C4-2B (cell line): ENCODE results near the gene CAMTA1.

Experiments
- ZFX ChIP-seq: fragments of 450-650 bp; IDR thresholded peaks from 2 replicates; pipeline ENCODE4 v1.6.1; 2017
- TF ChIP-seq, protein P1 (sequence below): fragments of 450-650 bp; conservative IDR thresholded peaks from 2 replicates; pipeline ENCODE4 v1.5.1; 2017; ENCODE audit warnings: mild to moderate bottlenecking

DNA sequence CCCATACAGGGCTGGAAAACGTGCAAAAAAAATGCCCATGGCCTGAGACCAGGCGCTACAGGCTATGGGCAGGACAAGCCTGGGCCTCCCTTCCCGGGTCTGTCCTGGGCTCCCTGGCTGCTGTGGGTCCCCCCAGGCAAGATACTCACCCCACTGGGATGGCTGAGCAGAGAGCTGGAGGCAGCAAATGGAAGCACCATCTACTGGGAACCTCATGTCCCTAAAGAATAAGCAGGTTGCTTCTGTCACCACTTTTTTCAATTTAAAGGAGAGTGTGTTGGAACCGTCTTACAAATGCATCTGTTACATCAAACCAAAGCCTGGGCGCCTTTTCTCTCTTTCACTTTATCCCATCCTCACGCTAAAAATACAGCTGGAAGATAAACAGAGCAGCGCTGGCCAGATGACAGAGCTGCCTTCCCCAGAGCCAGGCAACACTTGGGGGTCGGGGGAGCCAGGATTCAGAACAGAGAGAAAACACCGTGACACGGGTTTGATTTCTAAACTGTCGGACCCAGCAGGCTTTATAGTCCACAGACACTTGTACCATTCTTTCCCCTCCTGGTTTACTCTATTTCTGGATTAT, 723.8 kb downstream of the CAMTA1 start:
- TF ChIP-seq, protein P1, sequence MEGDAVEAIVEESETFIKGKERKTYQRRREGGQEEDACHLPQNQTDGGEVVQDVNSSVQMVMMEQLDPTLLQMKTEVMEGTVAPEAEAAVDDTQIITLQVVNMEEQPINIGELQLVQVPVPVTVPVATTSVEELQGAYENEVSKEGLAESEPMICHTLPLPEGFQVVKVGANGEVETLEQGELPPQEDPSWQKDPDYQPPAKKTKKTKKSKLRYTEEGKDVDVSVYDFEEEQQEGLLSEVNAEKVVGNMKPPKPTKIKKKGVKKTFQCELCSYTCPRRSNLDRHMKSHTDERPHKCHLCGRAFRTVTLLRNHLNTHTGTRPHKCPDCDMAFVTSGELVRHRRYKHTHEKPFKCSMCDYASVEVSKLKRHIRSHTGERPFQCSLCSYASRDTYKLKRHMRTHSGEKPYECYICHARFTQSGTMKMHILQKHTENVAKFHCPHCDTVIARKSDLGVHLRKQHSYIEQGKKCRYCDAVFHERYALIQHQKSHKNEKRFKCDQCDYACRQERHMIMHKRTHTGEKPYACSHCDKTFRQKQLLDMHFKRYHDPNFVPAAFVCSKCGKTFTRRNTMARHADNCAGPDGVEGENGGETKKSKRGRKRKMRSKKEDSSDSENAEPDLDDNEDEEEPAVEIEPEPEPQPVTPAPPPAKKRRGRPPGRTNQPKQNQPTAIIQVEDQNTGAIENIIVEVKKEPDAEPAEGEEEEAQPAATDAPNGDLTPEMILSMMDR, result no peak
- no peak for TF ChIP-seq ZFX
